Esophagus squamous epithelium (tissue), 4 donors: ENCODE measurements around the gene KRT80.

ENCODE experiments used
- POLR2A ChIP-seq, 4 donors: fragments of 450-650 bp; IDR thresholded peaks; one replicate each; pipeline ENCODE4 v1.6.1; 2017; ENCODE audit warnings: antibody characterized with exemption in 4 of 4, mild to moderate bottlenecking in 4 of 4, moderate library complexity in 3 of 4
- TF ChIP-seq, protein P1 (sequence below), 6 experiments: fragments of 450-650 bp in 4 of 6; fragments of 200-600 bp in 2 of 6; sonication (generic) in 2 of 6; IDR thresholded peaks; one replicate each; pipeline ENCODE4 v1.5.1; 2016 to 2019; ENCODE audit warnings: antibody characterized with exemption in 6 of 6, mild to moderate bottlenecking in 4 of 6, moderate library complexity in 4 of 6

DNA sequence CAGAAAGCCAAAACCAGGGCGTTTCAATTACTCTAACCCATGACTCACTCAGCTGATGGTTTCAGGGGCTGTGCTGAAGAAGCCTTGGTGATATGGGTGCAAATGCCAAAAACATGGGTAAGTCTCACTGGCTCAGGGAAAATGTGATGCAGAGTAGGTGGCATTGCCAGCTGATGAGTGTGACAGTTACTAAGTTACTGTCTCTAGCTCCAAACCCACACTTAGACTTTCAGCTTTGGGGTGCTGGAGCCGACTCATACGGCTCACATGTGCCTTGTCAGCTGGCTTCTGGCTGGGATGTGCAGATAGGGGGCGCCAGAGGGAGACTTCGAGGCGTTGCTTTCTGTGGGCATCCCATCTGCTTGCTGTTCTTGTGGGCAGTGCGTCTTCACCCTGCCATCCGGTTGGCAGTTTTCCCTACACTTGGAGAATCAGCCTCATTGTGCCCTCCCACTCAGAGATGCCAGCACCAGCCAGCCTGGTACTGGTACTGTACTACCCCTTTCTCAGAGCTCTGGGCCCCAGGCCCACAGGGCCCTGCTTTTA is 30.2 kb upstream of the KRT80 start:
- no peak for TF ChIP-seq POLR2A (IDR thresholded peaks at IDR 0.05)
- TF ChIP-seq, protein P1, sequence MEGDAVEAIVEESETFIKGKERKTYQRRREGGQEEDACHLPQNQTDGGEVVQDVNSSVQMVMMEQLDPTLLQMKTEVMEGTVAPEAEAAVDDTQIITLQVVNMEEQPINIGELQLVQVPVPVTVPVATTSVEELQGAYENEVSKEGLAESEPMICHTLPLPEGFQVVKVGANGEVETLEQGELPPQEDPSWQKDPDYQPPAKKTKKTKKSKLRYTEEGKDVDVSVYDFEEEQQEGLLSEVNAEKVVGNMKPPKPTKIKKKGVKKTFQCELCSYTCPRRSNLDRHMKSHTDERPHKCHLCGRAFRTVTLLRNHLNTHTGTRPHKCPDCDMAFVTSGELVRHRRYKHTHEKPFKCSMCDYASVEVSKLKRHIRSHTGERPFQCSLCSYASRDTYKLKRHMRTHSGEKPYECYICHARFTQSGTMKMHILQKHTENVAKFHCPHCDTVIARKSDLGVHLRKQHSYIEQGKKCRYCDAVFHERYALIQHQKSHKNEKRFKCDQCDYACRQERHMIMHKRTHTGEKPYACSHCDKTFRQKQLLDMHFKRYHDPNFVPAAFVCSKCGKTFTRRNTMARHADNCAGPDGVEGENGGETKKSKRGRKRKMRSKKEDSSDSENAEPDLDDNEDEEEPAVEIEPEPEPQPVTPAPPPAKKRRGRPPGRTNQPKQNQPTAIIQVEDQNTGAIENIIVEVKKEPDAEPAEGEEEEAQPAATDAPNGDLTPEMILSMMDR (IDR thresholded peaks at IDR 0.05), result peak in 5 of 6 experiments; percentile 41 to 75 (median 62)
